Hematopoietic multipotent progenitor cell treated with erythropoietin and hydrocortisone succinate and interleukin-3 and kit ligand, for 15 days (in vitro differentiated cells): ENCODE data around the gene CLDN22.

ENCODE experiments used
- DNase-seq: peaks from one replicate; pipeline ENCODE4 v3.0.0-alpha.2; 2015; ENCODE audit warnings: low spot score

CLDN22 gene

DNA sequence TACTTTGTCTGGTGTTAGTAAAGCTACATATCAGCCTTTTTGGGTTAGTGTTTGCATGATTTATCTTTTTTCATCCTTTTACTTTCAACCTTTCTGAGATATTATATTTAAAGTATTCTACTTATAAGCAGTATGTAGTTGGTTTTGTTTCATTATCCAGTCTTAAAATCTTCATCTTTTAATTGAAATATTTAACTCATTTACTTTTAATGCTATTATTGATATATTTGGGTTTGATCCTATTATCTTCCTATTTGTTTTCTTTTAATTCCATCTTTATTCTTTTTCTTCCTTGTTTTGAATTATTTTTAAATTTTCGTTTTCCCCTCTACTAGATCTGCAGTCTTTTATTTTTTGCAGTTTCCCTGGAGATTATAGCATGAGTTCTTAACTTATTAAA, 44.0 kb downstream of the CLDN22 start:
- no peak for DNase-seq

DNA sequence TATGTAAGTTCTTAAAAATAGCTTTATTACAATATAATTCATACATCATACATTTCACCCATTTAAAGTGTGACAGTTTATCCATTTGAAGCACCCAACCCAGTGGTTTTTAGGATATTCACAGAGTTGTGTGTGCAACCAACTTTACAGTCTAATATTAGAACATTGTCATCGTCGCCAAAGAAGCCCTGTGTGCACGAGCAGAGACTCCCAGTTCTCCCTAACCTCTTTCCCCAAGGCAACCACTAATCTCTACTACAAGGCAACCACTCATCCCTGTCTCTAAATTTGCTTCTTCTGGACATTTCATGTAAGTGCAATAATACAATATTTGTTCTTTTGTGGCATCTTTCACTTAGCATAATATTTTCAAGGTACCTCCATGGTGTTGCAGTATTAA, 47.7 kb downstream of the CLDN22 start:
- no peak for DNase-seq

DNA sequence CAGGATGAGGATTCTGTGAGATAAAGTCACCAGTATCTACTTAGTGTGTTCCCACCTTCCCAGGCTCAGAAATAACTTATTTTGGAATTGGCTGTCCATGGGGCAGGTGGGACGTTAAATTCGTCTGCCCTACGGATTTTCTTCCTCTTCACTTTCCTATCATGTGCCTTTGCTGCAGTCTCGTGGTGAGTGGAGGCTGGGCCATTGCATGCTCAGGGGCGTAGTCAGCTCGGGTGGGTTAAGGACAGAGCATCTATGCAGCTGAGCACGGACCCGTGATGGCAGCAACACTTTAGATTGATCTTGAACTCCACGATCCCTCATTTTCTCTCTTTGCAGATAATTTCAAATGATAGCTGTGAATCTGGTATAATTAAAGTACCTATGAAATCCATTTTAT, 51.5 kb downstream of the CLDN22 start:
- no peak for DNase-seq
